Keratinocyte (primary cell): Measurements from ENCODE around the gene IL1RAP.

Experiments used
- CTCF ChIP-seq, 3 experiments: IDR thresholded peaks in 1 of 3; conservative IDR thresholded peaks in 1 of 3; optimal IDR thresholded peaks in 1 of 3; 2 replicates in 2 of 3; 3 replicates in 1 of 3; pipeline versions ENCODE3 to v1.5.1; 2011; ENCODE audit warnings: low read length in 3 of 3, mild to moderate bottlenecking in 3 of 3, moderate library complexity in 2 of 3, control low read depth in 1 of 3, inconsistent platforms in 1 of 3; ENCODE audit not compliant: insufficient read depth in 2 of 3; ENCODE audit errors: extremely low read depth in 1 of 3
- EZH2 ChIP-seq: IDR thresholded peaks from one replicate; pipeline ENCODE4 v1.6.1; 2012; ENCODE audit warnings: inconsistent platforms, mild to moderate bottlenecking, low read length, moderate library complexity

GRCh38 chr3:190524942-190525341 lies 11.1 kb downstream of the IL1RAP start:
- TF ChIP-seq CTCF (optimal IDR thresholded peaks at IDR 0.05 in 1 of 3, IDR thresholded peaks at IDR 0.05 in 1 of 3, conservative IDR thresholded peaks at IDR 0.05 in 1 of 3; ENCODE audit: extremely low read depth in 1 of 3, insufficient read depth in 2 of 3, low read length in 3 of 3), result no peak
- no peak for TF ChIP-seq EZH2
